GM12892 (cell line): Measurements from ENCODE around the gene NEK6.

Experiments used
- POLR2A ChIP-seq: IDR thresholded peaks from 2 replicates; pipeline ENCODE4 v1.6.1; 2011; ENCODE audit warnings: low read depth, low read length, control low read depth
- POLR2AphosphoS5 ChIP-seq: IDR thresholded peaks from 2 replicates; pipeline ENCODE4 v1.6.1; 2011; ENCODE audit warnings: low read depth, low read length, control low read depth
- TAF1 ChIP-seq: IDR thresholded peaks from 2 replicates; pipeline ENCODE4 v1.6.1; 2011; ENCODE audit warnings: low read depth, mild to moderate bottlenecking, control low read depth, low read length, borderline replicate concordance

- TF ChIP-seq POLR2A (peak; percentile 26; the same call in 1 of the 2 replicates), POLR2AphosphoS5 (peak; percentile 67), TAF1 (no peak)
Observed at GRCh38 chr9:124359426-124359825, 101.7 kb downstream of the NEK6 start.
